Adipocyte (in vitro differentiated cells): ENCODE measurements around the gene PTOV1.

Experiments
- DNase-seq: peaks from one replicate; pipeline ENCODE4 v3.0.0-alpha.2; 2015; ENCODE audit warnings: low read depth
- H3K27me3 ChIP-seq: replicated peaks from 2 replicates; pipeline ENCODE4 v1.7.0; 2013; ENCODE audit warnings: mild to moderate bottlenecking, low read length, moderate library complexity; ENCODE audit not compliant: control insufficient read depth, insufficient read depth
- H3K36me3 ChIP-seq: 2 replicates; pipeline ENCODE4 v1.7.0; 2013; ENCODE audit warnings: low read length, mild to moderate bottlenecking, moderate library complexity; ENCODE audit not compliant: control insufficient read depth, insufficient read depth, severe bottlenecking
- H3K4me1 ChIP-seq: 2 replicates; pipeline ENCODE4 v1.7.0; 2013; ENCODE audit warnings: mild to moderate bottlenecking, low read length, moderate library complexity; ENCODE audit not compliant: control insufficient read depth, insufficient read depth
- H3K4me3 ChIP-seq: 2 replicates; pipeline ENCODE4 v1.7.0; 2013; ENCODE audit warnings: mild to moderate bottlenecking, low read length, moderate library complexity
- H3K9ac ChIP-seq: 2 replicates; pipeline ENCODE4 v1.7.0; 2013; ENCODE audit warnings: mild to moderate bottlenecking, low read length, moderate library complexity
- H3K9me3 ChIP-seq: 2 replicates; pipeline ENCODE4 v1.7.0; 2013; ENCODE audit warnings: mild to moderate bottlenecking, low read length, moderate library complexity; ENCODE audit not compliant: control insufficient read depth

The PTOV1 gene

DNA sequence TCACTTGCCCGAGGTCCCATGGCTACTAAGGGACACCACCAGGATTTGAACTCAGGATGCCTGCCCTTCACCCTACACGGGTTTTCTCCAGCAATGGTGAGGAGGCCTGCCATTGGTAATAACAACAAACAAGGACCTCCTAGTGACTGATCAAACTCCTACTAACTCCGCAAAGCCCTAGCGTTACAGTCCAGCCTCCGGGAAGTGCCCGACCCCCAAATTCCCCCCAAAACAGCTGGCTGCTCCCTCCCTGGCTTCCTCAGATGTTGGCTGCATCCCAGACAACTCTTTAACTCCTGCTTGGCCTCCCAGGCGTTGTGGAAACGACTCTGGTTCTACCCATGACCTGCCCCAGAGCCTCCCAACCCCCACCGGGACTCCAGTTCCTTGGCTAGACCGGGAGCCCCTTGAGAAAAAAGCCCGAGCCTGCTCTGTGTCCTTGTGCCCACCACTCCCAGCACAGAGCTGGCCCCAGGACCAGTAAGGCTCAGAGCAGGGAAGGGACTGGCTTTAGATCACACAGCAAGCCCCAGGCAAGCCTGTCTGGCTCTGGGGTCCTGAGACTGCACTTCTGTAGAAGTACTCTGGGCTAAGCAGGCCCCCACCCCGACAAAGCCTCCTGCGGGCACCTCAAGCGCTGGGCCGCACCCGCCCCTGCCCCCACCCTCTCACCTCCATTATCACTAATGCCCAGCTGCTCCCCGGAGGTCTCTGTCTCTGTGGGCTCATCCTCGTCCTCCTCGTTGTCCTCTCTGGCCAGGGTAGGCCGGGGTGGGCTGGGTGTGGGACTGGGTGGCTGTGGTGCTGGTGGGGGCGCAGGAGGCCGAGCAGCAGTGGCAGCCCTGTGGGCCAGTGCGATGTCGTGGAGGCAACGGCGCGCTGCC is 21.5 kb downstream of the PTOV1 start:
- DNase-seq: no peak
- Histone ChIP-seq H3K27me3 (no peaks in the 10 kb centered on the region), H3K9me3 (no peaks in the 10 kb centered on the region), H3K9ac (peak overlapping the region; percentile 16), H3K36me3 (peaks cover 16% of the 10 kb centered on the region), H3K4me1 (peaks cover 39% of the 10 kb centered on the region), H3K4me3 (no peak overlapping the region)

- Histone ChIP-seq H3K4me3 (no peak overlapping the region), H3K36me3 (peaks cover 16% of the 10 kb centered on the region), H3K9me3 (no peaks in the 10 kb centered on the region), H3K9ac (peak overlapping the region; percentile 99), H3K4me1 (peaks cover 39% of the 10 kb centered on the region), H3K27me3 (no peaks in the 10 kb centered on the region)
- DNase-seq: no peak
Measured at GRCh38 chr19:49873129-49873521, 22.2 kb downstream of the PTOV1 start.

GRCh38 chr19:49873834-49874233 is 22.9 kb downstream of the PTOV1 start:
- H3K36me3 ChIP-seq: peaks cover 18% of the 10 kb centered on the region
- H3K4me3 ChIP-seq: no peak overlapping the region
- DNase-seq: no peak
- H3K9me3 ChIP-seq: no peaks in the 10 kb centered on the region
- peaks cover 38% of the 10 kb centered on the region for H3K4me1 ChIP-seq
- peak overlapping the region; percentile 99 for H3K9ac ChIP-seq
- H3K27me3 ChIP-seq: no peaks in the 10 kb centered on the region

DNA sequence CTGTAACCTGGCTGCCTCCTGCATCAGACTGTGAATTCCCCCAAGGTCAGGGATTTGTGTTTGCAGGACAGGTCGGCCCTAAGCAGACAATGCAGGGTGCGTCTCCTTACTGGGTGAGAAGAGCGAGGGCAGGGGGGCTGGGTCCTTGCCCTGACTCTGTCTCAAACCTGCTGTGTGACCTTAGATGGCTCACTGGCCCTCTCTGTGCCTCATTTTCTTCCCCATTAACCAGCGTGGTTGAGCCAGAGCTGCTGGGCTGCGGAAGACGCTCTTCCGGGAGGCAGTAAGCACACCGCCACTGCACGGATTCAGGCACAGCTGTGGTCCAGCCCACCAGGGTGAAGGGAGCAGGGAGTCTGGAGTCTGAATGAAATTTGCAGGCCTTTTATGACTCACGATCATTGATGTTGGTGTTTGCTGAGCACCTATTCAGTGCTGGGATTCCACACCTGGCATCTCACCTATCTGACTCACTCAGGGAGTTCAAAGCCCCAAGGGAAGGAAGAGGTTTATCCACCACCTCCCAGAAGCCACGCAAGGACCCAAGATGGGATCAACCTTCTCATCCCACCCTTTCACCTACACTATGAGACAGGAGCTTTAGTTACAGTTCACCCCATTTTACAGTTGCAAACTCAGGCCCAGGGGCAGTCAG is 23.7 kb downstream of the PTOV1 start:
- peaks cover 25% of the 10 kb centered on the region for H3K36me3 ChIP-seq
- H3K9ac ChIP-seq: peak overlapping the region; percentile 99
- H3K9me3 ChIP-seq: no peaks in the 10 kb centered on the region
- peak overlapping the region; percentile 93 for H3K4me3 ChIP-seq
- H3K27me3 ChIP-seq: no peaks in the 10 kb centered on the region
- peaks cover 37% of the 10 kb centered on the region for H3K4me1 ChIP-seq
- DNase-seq: no peak

GRCh38 chr19:49875177-49875576 is 24.2 kb downstream of the PTOV1 start:
- Histone ChIP-seq H3K27me3 (no peaks in the 10 kb centered on the region), H3K4me3 (peak overlapping the region; percentile 93), H3K4me1 (peaks cover 33% of the 10 kb centered on the region), H3K36me3 (peaks cover 28% of the 10 kb centered on the region), H3K9me3 (no peaks in the 10 kb centered on the region), H3K9ac (peak overlapping the region; percentile 99)
- DNase-seq: no peak

GRCh38 chr19:49875857-49876421 is 25.0 kb downstream of the PTOV1 start:
- peak overlapping the region; percentile 93 for H3K4me3 ChIP-seq
- peaks cover 26% of the 10 kb centered on the region for H3K4me1 ChIP-seq
- H3K27me3 ChIP-seq: no peaks in the 10 kb centered on the region
- H3K9ac ChIP-seq: peak overlapping the region; percentile 99
- no peaks in the 10 kb centered on the region for H3K9me3 ChIP-seq
- peak; percentile 75 for DNase-seq
- H3K36me3 ChIP-seq: peaks cover 30% of the 10 kb centered on the region

DNA sequence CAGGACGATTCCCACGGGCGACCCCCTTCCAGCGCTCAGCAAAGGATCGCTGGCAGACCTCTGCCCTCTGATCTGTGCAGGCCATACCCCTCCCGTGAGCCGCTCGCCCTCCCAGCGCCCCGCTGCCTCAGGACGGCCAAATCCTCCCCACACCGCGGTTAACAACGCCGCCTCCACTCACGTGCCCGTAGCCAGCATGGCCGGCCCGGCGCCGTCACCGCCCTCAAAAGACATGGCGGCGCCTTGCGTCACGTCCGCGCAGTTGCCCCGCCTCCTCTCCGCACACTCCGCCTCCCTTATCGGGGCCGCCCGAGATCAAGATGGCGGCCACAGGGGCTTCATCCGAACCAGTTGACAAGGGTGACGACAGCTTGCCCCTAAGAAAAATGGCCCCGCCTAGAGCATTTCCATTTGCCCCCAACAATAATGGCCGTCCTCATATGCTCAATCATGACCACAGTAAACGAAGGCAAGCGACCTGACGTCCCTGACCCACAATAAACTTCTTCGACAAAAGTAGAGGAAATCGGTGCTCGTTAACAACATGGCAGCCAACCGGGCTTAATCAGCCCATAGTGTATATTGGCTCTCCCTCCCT is 25.6 kb downstream of the PTOV1 start:
- H3K4me3 ChIP-seq: peak overlapping the region; percentile 93
- H3K9ac ChIP-seq: peak overlapping the region; percentile 99
- H3K36me3 ChIP-seq: peaks cover 31% of the 10 kb centered on the region
- H3K4me1 ChIP-seq: peaks cover 26% of the 10 kb centered on the region
- H3K9me3 ChIP-seq: no peaks in the 10 kb centered on the region
- H3K27me3 ChIP-seq: no peaks in the 10 kb centered on the region
- DNase-seq: peak; percentile 99

DNA sequence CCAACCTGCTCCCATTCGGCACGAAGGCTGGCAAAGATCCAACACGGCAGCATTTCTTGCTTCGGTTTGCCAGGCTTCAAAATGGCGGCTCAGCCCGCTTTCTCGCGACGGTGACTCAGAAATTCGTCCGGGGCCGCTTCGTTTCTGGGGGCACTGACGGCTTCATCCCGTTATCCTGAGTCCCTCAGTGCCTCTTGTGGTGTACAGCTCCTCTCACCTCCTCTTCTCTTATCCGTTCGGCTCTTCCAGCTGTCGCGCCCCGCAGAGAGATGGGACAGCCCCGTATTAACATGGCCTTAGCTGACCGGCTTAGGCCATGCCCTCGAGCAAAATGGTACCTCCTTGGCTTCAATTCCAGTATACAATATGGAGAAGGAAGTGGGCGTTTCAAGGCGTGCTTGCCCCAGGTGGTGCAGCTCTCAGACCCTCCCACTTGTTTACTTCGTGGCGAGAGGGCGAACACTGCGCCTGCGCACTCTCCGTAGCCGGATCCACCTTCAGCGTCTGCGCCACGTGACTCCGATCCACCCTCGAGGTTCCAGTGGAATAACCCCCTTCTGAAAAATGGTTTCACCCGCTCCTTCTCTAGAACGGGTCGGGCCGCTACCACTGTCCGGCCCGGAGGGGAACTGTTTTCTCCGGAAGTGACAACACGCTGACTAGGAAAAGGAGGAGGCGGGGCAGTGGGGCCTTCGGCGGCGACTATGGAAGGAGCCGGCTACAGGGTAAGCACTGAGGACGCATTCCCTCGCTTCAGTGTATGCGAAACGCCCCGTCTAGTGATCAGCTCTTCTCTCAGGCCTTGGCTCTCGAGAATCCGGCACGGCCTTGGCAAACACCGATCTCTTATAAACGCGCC is 26.3 kb downstream of the PTOV1 start, which contains the start of the genes AKT1S1 and TBC1D17:
Gene AKT1S1 (minus strand): TSS at position 336 of the 859 bp plus-strand sequence. CDS start 4,060 bp downstream, outside the sequence.
Gene TBC1D17 (plus strand): TSS at position 683 of the 859 bp plus-strand sequence. CDS start 22 bp downstream, at position 705.
- H3K9ac ChIP-seq: peak within 1 kb of the TSS; percentile 99
- peak within 1 kb of the TSS; percentile 93 for H3K4me3 ChIP-seq
- no peaks in the 10 kb centered on the region for H3K9me3 ChIP-seq
- H3K27me3 ChIP-seq: no peaks in the 10 kb centered on the region
- H3K4me1 ChIP-seq: peaks cover 23% of the 10 kb centered on the region
- DNase-seq: peak; percentile 100
- H3K36me3 ChIP-seq: peaks cover 38% of the 10 kb centered on the region

DNA sequence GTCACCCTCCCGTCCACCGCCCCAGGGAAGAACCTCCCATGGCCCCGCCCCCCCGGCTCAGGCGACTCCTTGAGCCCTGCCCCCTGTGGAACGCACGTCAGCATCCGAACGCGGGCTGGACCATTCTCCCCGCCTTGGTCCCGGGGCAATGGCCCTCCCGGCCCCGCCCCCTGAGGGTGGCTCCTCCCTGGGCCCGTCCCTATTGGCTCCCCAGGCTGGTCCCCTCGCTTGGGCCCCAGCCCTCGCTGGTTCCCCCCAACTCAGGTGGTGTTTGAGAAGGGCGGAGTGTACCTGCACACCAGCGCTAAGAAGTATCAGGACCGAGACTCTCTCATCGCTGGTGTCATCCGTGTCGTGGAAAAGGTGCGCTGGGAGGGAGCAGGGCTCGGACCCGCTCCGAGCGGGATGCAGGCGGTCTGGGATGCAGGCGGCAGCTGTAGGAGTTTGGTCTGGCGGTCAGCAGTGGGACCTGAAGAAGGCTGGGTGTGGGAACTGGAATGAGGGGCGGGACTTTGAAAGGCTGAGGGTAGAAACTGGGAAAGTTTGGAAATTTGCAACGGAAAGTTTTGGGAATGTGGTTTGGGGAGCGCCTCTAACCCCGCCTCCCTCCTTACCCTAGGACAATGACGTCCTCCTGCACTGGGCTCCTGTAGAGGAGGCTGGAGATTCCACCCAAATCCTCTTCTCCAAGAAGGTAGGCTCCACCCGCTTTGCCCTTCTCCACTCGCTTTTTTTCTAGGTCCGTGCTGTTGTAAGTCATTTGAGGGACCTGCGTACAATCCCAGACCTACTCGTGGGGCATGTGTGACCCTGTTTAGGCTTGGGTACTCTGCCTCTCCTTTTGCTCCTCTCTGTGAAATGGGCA is 27.2 kb downstream of the PTOV1 start:
- no peaks in the 10 kb centered on the region for H3K9me3 ChIP-seq
- peaks cover 22% of the 10 kb centered on the region for H3K4me1 ChIP-seq
- peak overlapping the region; percentile 99 for H3K9ac ChIP-seq
- H3K27me3 ChIP-seq: no peaks in the 10 kb centered on the region
- DNase-seq: peak; percentile 100
- H3K36me3 ChIP-seq: peaks cover 47% of the 10 kb centered on the region
- H3K4me3 ChIP-seq: peak overlapping the region; percentile 93

DNA sequence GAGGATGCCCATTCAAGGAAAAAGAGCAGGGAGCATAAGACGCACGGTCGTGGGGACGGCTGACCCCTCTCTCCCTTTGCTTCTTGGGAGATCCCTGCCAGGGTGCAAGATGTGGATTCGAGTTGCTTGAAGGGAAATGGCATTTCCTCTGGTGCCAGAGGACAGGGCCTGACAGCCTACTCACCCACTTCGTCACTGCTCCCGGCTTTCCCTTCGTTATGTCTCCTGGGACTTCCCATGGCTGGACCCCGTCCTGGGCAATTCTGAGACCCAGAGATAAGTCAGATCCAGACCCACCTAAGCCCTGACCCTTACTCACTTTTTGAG is 27.7 kb downstream of the PTOV1 start:
- H3K4me3 ChIP-seq: peak overlapping the region; percentile 93
- H3K27me3 ChIP-seq: no peaks in the 10 kb centered on the region
- no peak for DNase-seq
- H3K9ac ChIP-seq: peak overlapping the region; percentile 99
- H3K4me1 ChIP-seq: peaks cover 22% of the 10 kb centered on the region
- H3K36me3 ChIP-seq: peaks cover 53% of the 10 kb centered on the region
- H3K9me3 ChIP-seq: no peaks in the 10 kb centered on the region
